SK-N-SH (cell line): ENCODE results near the gene MYO10. TPM values are rescaled to one million over a fixed set of nuclear protein-coding genes. Genes with fewer than 3 reads are reported as not detected.

ENCODE experiments used
- CTCF ChIA-PET: fragments of 300-600, 350-600 bp; formaldehyde crosslinking; extraction: SDS; loops from one replicate; lab custom pipeline; 2021; lab: Yijun Ruan, JAX
- POLR2A ChIA-PET: fragments of 350-600 bp; sonication (Branson Sonifier 250); formaldehyde crosslinking; extraction: SDS; loops from one replicate; lab custom pipeline; 2020; ENCODE audit warnings: antibody characterized with exemption, inconsistent platforms; lab: Yijun Ruan, JAX
- DNase-seq: peaks from one replicate; pipeline ENCODE4 v3.0.0; 2012
- H2AFZ ChIP-seq: fragments of 200-600 bp; sonication (generic); 2 replicates; pipeline ENCODE4 v1.8.1; 2016; ENCODE audit warnings: antibody characterized with exemption, mild to moderate bottlenecking, low read depth
- H3F3A ChIP-seq: fragments of 200-600 bp; sonication (generic); replicated peaks from 2 replicates; pipeline ENCODE3; 2016; ENCODE audit warnings: antibody characterized with exemption, mild to moderate bottlenecking; ENCODE audit not compliant: insufficient read depth
- H3K27ac ChIP-seq, 2 experiments: fragments of 200-500 bp in 1 of 2; fragments of 200-600 bp in 1 of 2; sonication (Bioruptor generic) in 1 of 2; sonication (generic), shearing (Covaris generic) in 1 of 2; 2 replicates each; pipeline versions ENCODE4 v1.5.1 to v1.6.1; 2014 to 2016; ENCODE audit warnings: low read depth in 2 of 2, inconsistent platforms in 1 of 2, low read length in 1 of 2, mild to moderate bottlenecking in 1 of 2, mixed read lengths in 1 of 2
- H3K27me3 ChIP-seq: fragments of 200-600 bp; sonication (generic), shearing (Covaris generic); 2 replicates; pipeline ENCODE4 v1.6.1; 2016; ENCODE audit warnings: mixed run types; ENCODE audit not compliant: insufficient read depth
- H3K36me3 ChIP-seq, 2 experiments: fragments of 200-500 bp in 1 of 2; fragments of 200-600 bp in 1 of 2; sonication (Bioruptor generic) in 1 of 2; sonication (generic) in 1 of 2; replicated peaks in 1 of 2; 2 replicates each; pipeline versions ENCODE3 to v1.5.1; 2014 to 2016; ENCODE audit warnings: low read length in 1 of 2, mild to moderate bottlenecking in 1 of 2; ENCODE audit not compliant: insufficient read depth in 2 of 2, control insufficient read depth in 1 of 2
- H3K4me1 ChIP-seq, 2 experiments: fragments of 200-500 bp in 1 of 2; fragments of 200-600 bp in 1 of 2; sonication (Bioruptor generic) in 1 of 2; sonication (generic), shearing (Covaris generic) in 1 of 2; 2 replicates each; pipeline versions ENCODE4 v1.5.1 to v1.6.1; 2014 to 2016; ENCODE audit warnings: low read depth in 1 of 2, low read length in 1 of 2, mixed run types in 1 of 2; ENCODE audit not compliant: insufficient read depth in 2 of 2, control insufficient read depth in 1 of 2
- H3K4me2 ChIP-seq: fragments of 200-600 bp; sonication (generic), shearing (Covaris generic); 2 replicates; pipeline ENCODE4 v1.6.1; 2017; ENCODE audit warnings: mixed run types
- H3K4me3 ChIP-seq, 2 experiments: fragments of 200-500 bp in 1 of 2; fragments of 200-600 bp in 1 of 2; sonication (Bioruptor generic) in 1 of 2; sonication (generic), shearing (Covaris generic) in 1 of 2; 2 replicates each; pipeline versions ENCODE4 v1.5.1 to v1.8.1; 2014 to 2016; ENCODE audit warnings: low read depth in 2 of 2, inconsistent platforms in 1 of 2, low read length in 1 of 2, mild to moderate bottlenecking in 1 of 2, mixed read lengths in 1 of 2, moderate library complexity in 1 of 2
- H3K79me2 ChIP-seq: fragments of 200-600 bp; sonication (generic); 2 replicates; pipeline ENCODE4 v1.8.1; 2017; ENCODE audit warnings: mild to moderate bottlenecking; ENCODE audit not compliant: insufficient read depth
- H3K9ac ChIP-seq: fragments of 200-600 bp; sonication (generic); 2 replicates; pipeline ENCODE4 v1.6.1; 2017; ENCODE audit warnings: mixed run types
- H3K9me2 ChIP-seq: fragments of 200-600 bp; sonication (generic); 2 replicates; pipeline ENCODE4 v1.6.1; 2017; ENCODE audit warnings: mixed run types
- H3K9me3 ChIP-seq: fragments of 200-600 bp; sonication (generic); 2 replicates; pipeline ENCODE4 v1.6.1; 2017; ENCODE audit warnings: mixed run types, mild to moderate bottlenecking, moderate library complexity
- H4K20me1 ChIP-seq: fragments of 200-600 bp; sonication (generic); 2 replicates; pipeline ENCODE4 v1.6.1; 2017; ENCODE audit warnings: mild to moderate bottlenecking, mixed run types; ENCODE audit not compliant: insufficient read depth
- CHD2 ChIP-seq: fragments of 150-350 bp; IDR thresholded peaks from 2 replicates; pipeline ENCODE4 v1.6.1; 2018; ENCODE audit warnings: low read length; ENCODE audit not compliant: partially characterized antibody
- EP300 ChIP-seq, 2 experiments: IDR thresholded peaks; 2 replicates each; pipeline versions ENCODE4 v1.4.0 to v1.6.1; 2012; ENCODE audit warnings: borderline replicate concordance in 1 of 2, low read depth in 1 of 2, low read length in 1 of 2
- FOSL2 ChIP-seq: IDR thresholded peaks from 2 replicates; pipeline ENCODE4 v1.4.0; 2012; ENCODE audit warnings: low read depth, mild to moderate bottlenecking, moderate library complexity, borderline replicate concordance
- FOXJ3 ChIP-seq: sonication (generic); formaldehyde crosslinking; IDR thresholded peaks from 2 replicates; pipeline ENCODE4 v1.5.1; 2020; ENCODE audit warnings: mild to moderate bottlenecking, missing genetic modification reagents
- JUND ChIP-seq: IDR thresholded peaks from 2 replicates; pipeline ENCODE4 v1.4.0; 2012
- NFIC ChIP-seq: IDR thresholded peaks from 2 replicates; pipeline ENCODE4 v1.4.0; 2012; ENCODE audit warnings: borderline replicate concordance
- PBX3 ChIP-seq: IDR thresholded peaks from 2 replicates; pipeline ENCODE4; 2012
- POLR2AphosphoS5 ChIP-seq: IDR thresholded peaks from 2 replicates; pipeline ENCODE4 v1.6.1; 2012; ENCODE audit warnings: low read depth, low read length
- RAD21 ChIP-seq: IDR thresholded peaks from 2 replicates; pipeline ENCODE4 v1.6.1; 2012; ENCODE audit warnings: mild to moderate bottlenecking, low read length
- RCOR1 ChIP-seq: fragments of 150-350 bp; IDR thresholded peaks from 2 replicates; pipeline ENCODE4 v1.6.1; 2017; ENCODE audit warnings: antibody characterized with exemption, low read length
- REST ChIP-seq: IDR thresholded peaks from 2 replicates; pipeline ENCODE4 v1.6.1; 2012; ENCODE audit warnings: mild to moderate bottlenecking, low read depth, low read length, moderate library complexity
- RXRA ChIP-seq: IDR thresholded peaks from 2 replicates; pipeline ENCODE4 v1.4.0; 2012; ENCODE audit warnings: low read depth, mild to moderate bottlenecking, borderline replicate concordance
- TAF1 ChIP-seq: IDR thresholded peaks from 2 replicates; pipeline ENCODE4 v1.6.1; 2012; ENCODE audit warnings: low read depth, mild to moderate bottlenecking, low read length, moderate library complexity, borderline replicate concordance
- YY1 ChIP-seq: IDR thresholded peaks from 2 replicates; pipeline ENCODE4 v1.4.0; 2012; ENCODE audit warnings: low read depth, mild to moderate bottlenecking
- WGBS: methylation state at CpG from one replicate; pipeline ENCODE4 v1.1.6; 2017; ENCODE audit warnings: low lambda C conversion rate; 5-methylcytosine and 5-hydroxymethylcytosine counted together
- polyA plus RNA-seq, 3 experiments: library from polyadenylated mRNA; depleted of rRNA; stranded (reverse); fragments of >200 nt; gene quantifications; 2 replicates each; pipeline ENCODE4 v1.2.3, GENCODE V29; 2012
- TF ChIP-seq, protein P1 (sequence below): IDR thresholded peaks from 2 replicates; pipeline ENCODE4 v1.4.0; 2012; ENCODE audit warnings: low read depth, borderline replicate concordance
- TF ChIP-seq, protein P2 (sequence below): IDR thresholded peaks from 2 replicates; pipeline ENCODE4 v1.4.0; 2012; ENCODE audit warnings: low read depth, borderline replicate concordance
- TF ChIP-seq, protein P3 (sequence below): fragments of 200-600 bp; sonication (generic); IDR thresholded peaks from 2 replicates; pipeline ENCODE4 v1.6.1; 2017; ENCODE audit warnings: antibody characterized with exemption, mild to moderate bottlenecking, moderate library complexity

Gene MYO10
- polyA plus RNA-seq, 1 of the 3 experiments (the other 2 are of a cell fraction) = 8.1 TPM

- Histone ChIP-seq H3K4me2 (no peak overlapping the region), H3K79me2 (peaks cover 100% of the 10 kb centered on the region), H3K9me3 (no peaks in the 10 kb centered on the region), H2AFZ (no peak overlapping the region), H3F3A (peaks cover 5% of the 10 kb centered on the region), H3K27me3 (no peaks in the 10 kb centered on the region), H3K9ac (no peak overlapping the region), H3K9me2 (no peaks in the 10 kb centered on the region), H3K36me3 (peaks cover 0 to 26% of the 10 kb centered on the region in 2 experiments), H3K4me3 (no peak overlapping the region), H3K4me1 (peaks cover 0 to 5% of the 10 kb centered on the region in 2 experiments; a peak in 2 of 4 replicates), H4K20me1 (peaks cover 99% of the 10 kb centered on the region), H3K27ac (peak overlapping the region in 1 of 2 experiments; percentile 20; a peak in 1 of 4 replicates)
- CTCF ChIA-PET = interaction anchor here (0.7 to 2.0 kb wide), 3 partner anchors 21 to 377 kb away, joined by 4 to 5 read pairs (median 5); no protein-coding TSS in a partner anchor
- DNase-seq = no peak
- POLR2A ChIA-PET = no interaction called here
- TF ChIP-seq NFIC (no peak), RAD21 (no peak), FOSL2 (no peak), PBX3 (no peak), YY1 (no peak), TAF1 (no peak), REST (no peak), CHD2 (no peak), EP300 (IDR thresholded peaks at IDR 0.05; ENCODE audit: borderline replicate concordance in 1 of 2, low read depth in 1 of 2, low read length in 1 of 2) (no peak), RCOR1 (no peak), RXRA (no peak), FOXJ3 (CRISPR knock-in tag) (no peak), POLR2AphosphoS5 (no peak), JUND (no peak)
- TF ChIP-seq, protein P1, sequence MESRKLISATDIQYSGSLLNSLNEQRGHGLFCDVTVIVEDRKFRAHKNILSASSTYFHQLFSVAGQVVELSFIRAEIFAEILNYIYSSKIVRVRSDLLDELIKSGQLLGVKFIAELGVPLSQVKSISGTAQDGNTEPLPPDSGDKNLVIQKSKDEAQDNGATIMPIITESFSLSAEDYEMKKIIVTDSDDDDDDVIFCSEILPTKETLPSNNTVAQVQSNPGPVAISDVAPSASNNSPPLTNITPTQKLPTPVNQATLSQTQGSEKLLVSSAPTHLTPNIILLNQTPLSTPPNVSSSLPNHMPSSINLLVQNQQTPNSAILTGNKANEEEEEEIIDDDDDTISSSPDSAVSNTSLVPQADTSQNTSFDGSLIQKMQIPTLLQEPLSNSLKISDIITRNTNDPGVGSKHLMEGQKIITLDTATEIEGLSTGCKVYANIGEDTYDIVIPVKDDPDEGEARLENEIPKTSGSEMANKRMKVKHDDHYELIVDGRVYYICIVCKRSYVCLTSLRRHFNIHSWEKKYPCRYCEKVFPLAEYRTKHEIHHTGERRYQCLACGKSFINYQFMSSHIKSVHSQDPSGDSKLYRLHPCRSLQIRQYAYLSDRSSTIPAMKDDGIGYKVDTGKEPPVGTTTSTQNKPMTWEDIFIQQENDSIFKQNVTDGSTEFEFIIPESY = no peak
- TF ChIP-seq, protein P2, sequence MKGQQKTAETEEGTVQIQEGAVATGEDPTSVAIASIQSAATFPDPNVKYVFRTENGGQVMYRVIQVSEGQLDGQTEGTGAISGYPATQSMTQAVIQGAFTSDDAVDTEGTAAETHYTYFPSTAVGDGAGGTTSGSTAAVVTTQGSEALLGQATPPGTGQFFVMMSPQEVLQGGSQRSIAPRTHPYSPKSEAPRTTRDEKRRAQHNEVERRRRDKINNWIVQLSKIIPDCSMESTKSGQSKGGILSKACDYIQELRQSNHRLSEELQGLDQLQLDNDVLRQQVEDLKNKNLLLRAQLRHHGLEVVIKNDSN = no peak
- TF ChIP-seq, protein P3, sequence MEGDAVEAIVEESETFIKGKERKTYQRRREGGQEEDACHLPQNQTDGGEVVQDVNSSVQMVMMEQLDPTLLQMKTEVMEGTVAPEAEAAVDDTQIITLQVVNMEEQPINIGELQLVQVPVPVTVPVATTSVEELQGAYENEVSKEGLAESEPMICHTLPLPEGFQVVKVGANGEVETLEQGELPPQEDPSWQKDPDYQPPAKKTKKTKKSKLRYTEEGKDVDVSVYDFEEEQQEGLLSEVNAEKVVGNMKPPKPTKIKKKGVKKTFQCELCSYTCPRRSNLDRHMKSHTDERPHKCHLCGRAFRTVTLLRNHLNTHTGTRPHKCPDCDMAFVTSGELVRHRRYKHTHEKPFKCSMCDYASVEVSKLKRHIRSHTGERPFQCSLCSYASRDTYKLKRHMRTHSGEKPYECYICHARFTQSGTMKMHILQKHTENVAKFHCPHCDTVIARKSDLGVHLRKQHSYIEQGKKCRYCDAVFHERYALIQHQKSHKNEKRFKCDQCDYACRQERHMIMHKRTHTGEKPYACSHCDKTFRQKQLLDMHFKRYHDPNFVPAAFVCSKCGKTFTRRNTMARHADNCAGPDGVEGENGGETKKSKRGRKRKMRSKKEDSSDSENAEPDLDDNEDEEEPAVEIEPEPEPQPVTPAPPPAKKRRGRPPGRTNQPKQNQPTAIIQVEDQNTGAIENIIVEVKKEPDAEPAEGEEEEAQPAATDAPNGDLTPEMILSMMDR = no peak
- WGBS = 78% methylated on average over 3 of the region's 3 CpGs
Measured at GRCh38 chr5:16812448-16812847, 123.6 kb downstream of the MYO10 start.
